Smooth muscle cell (in vitro differentiated cells): Measurements from ENCODE around the gene ZBTB48. TPM values are rescaled to one million over a fixed set of nuclear protein-coding genes. Genes with fewer than 3 reads are reported as not detected.

ENCODE experiments used
- DNase-seq: peaks from one replicate; lab custom pipeline; 2025; ENCODE audit not compliant: unreplicated experiment; lab: John Stamatoyannopoulos, UW
- H2AFZ ChIP-seq: fragments of 200-600 bp; sonication (generic); 2 replicates; pipeline ENCODE4 v1.6.0; 2016; ENCODE audit warnings: antibody characterized with exemption, low read depth, mild to moderate bottlenecking
- H3F3A ChIP-seq: fragments of 200-600 bp; sonication (generic); 2 replicates; pipeline ENCODE4 v1.6.0; 2017; ENCODE audit warnings: antibody characterized with exemption, low read depth
- H3K27ac ChIP-seq: fragments of 200-600 bp; sonication (generic); 2 replicates; pipeline ENCODE4 v1.5.1; 2016; ENCODE audit warnings: low read depth, mild to moderate bottlenecking
- H3K27me3 ChIP-seq: fragments of 200-600 bp; sonication (generic); 2 replicates; pipeline ENCODE4 v1.6.1; 2016; ENCODE audit warnings: low read depth, mild to moderate bottlenecking
- H3K36me3 ChIP-seq: fragments of 200-600 bp; sonication (generic); 2 replicates; pipeline ENCODE4 v1.5.1; 2016; ENCODE audit warnings: low read depth
- H3K4me1 ChIP-seq: fragments of 200-600 bp; sonication (generic); 2 replicates; pipeline ENCODE4 v1.5.1; 2016; ENCODE audit warnings: low read depth
- H3K4me2 ChIP-seq: fragments of 200-600 bp; sonication (generic); 2 replicates; pipeline ENCODE4 v1.6.0; 2016; ENCODE audit warnings: mild to moderate bottlenecking
- H3K4me3 ChIP-seq: fragments of 200-600 bp; sonication (generic); 2 replicates; pipeline ENCODE4 v1.5.1; 2016; ENCODE audit warnings: mild to moderate bottlenecking
- H3K79me2 ChIP-seq: fragments of 200-600 bp; sonication (generic); 2 replicates; pipeline ENCODE4 v1.6.0; 2016; ENCODE audit warnings: low read depth, mild to moderate bottlenecking
- H3K9ac ChIP-seq: fragments of 200-600 bp; sonication (generic); 2 replicates; pipeline ENCODE4 v1.6.0; 2016; ENCODE audit warnings: low read depth
- H3K9me3 ChIP-seq: fragments of 200-600 bp; sonication (generic); replicated peaks from 2 replicates; pipeline ENCODE4 v1.5.1; 2016; ENCODE audit warnings: low read depth
- H4K20me1 ChIP-seq: fragments of 200-600 bp; sonication (generic); 2 replicates; pipeline ENCODE4 v1.6.0; 2016; ENCODE audit warnings: low read depth
- WGBS: methylation state at CpG from one replicate; pipeline ENCODE4 v1.1.7; 2016; ENCODE audit warnings: low lambda C conversion rate; 5-methylcytosine and 5-hydroxymethylcytosine counted together
- polyA plus RNA-seq: library from polyadenylated mRNA; unstranded; fragments of >200 nt; fragmentation: Nextera tagmentation; extraction: Ambion mirVana; gene quantifications from 2 replicates; pipeline ENCODE4 v1.2.1, GENCODE V29; 2016
- total RNA-seq: library from RNA; depleted of rRNA; stranded (reverse); fragments of >200 nt; gene quantifications from 2 replicates; pipeline ENCODE4 v1.2.3, GENCODE V29; 2014
- TF ChIP-seq, protein P1 (sequence below): fragments of 200-600 bp; sonication (generic); IDR thresholded peaks from 2 replicates; pipeline ENCODE4 v1.5.1; 2017; ENCODE audit warnings: borderline replicate concordance, mild to moderate bottlenecking, antibody characterized with exemption; ENCODE audit not compliant: insufficient read depth, poor library complexity, severe bottlenecking

The ZBTB48 gene
- total and polyA plus RNA-seq, 2 experiments from 2014 or later, result 9.7 to 16.3 TPM

DNA sequence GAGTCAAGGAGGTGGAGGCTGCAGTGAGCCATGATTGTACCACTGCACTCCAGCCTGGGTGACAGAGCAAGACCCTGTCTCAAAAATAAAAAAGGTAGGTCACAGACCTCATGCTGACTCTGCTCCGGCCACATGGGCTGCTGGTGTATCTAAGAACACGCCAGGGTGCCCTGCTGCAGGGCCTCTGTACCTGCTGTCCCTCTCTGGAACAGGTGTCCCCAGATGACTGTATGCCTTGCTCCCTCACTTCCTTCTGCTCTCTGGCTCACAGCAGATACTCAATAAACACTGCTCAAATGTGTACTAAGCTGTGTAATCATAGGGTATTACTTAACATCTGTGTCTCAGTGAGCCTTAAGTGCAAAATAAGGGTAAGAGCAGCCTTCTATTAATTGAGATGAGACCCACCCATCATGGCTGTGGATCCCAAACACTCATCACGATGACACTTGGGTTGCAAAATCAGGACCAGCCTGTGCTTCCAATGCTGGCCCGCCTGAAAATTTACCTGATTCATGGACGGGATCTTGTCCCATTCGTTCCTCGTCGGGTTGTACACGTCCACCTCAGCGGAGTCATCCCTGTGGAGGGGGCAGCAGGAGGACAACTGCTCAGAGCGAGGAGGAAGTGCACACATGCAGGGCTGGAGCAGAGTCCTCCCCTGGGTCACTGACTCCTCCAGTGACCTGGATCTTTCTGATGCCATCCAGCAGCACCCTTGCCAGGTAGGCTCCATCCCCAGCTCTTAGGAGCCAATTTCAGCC lies 15.4 kb downstream of the ZBTB48 start:
- DNase-seq, result no peak
- peaks cover 30% of the 10 kb centered on the region for H3K79me2 ChIP-seq
- 95% methylated on average over 11 of the region's 11 CpGs for WGBS
- H3K27ac ChIP-seq, result no peak overlapping the region
- TF ChIP-seq, protein P1, sequence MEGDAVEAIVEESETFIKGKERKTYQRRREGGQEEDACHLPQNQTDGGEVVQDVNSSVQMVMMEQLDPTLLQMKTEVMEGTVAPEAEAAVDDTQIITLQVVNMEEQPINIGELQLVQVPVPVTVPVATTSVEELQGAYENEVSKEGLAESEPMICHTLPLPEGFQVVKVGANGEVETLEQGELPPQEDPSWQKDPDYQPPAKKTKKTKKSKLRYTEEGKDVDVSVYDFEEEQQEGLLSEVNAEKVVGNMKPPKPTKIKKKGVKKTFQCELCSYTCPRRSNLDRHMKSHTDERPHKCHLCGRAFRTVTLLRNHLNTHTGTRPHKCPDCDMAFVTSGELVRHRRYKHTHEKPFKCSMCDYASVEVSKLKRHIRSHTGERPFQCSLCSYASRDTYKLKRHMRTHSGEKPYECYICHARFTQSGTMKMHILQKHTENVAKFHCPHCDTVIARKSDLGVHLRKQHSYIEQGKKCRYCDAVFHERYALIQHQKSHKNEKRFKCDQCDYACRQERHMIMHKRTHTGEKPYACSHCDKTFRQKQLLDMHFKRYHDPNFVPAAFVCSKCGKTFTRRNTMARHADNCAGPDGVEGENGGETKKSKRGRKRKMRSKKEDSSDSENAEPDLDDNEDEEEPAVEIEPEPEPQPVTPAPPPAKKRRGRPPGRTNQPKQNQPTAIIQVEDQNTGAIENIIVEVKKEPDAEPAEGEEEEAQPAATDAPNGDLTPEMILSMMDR, result no peak
- no peak overlapping the region for H2AFZ ChIP-seq
- H3K4me1 ChIP-seq, result peaks cover 2% of the 10 kb centered on the region
- no peaks in the 10 kb centered on the region for H3K9me3 ChIP-seq
- H3K4me3 ChIP-seq, result no peak overlapping the region
- H4K20me1 ChIP-seq, result peaks cover 78% of the 10 kb centered on the region
- no peaks in the 10 kb centered on the region for H3K27me3 ChIP-seq
- no peaks in the 10 kb centered on the region for H3F3A ChIP-seq
- H3K4me2 ChIP-seq, result no peak overlapping the region
- no peaks in the 10 kb centered on the region for H3K36me3 ChIP-seq
- H3K9ac ChIP-seq, result no peak overlapping the region

DNA sequence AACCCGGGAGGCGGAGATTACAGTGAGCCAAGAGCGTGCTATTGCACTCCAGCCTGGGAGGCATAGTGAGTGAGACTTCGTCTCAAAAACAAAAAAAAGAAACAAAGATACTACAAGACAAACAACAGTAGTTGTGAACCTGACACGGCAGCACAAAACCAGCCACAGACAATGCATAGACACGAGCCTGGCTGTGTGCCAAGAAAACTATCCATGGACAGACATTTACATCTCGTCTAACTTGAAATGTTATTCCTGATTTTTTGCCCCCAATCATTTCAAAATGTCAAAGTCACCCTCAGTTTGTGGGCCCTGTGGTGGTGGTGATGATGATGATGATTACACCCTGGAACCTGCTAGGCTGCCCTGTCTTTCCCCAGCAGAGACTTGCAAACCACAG lies 16.6 kb downstream of the ZBTB48 start:
- WGBS, result 92% methylated on average over 7 of the region's 7 CpGs
- no peak for DNase-seq
- H3K4me2 ChIP-seq, result no peak overlapping the region
- peaks cover 80% of the 10 kb centered on the region for H4K20me1 ChIP-seq
- H2AFZ ChIP-seq, result no peak overlapping the region
- H3K4me3 ChIP-seq, result no peak overlapping the region
- TF ChIP-seq, protein P1, result no peak
- H3K9me3 ChIP-seq, result no peaks in the 10 kb centered on the region
- H3K27ac ChIP-seq, result no peak overlapping the region
- H3K9ac ChIP-seq, result no peak overlapping the region
- no peaks in the 10 kb centered on the region for H3K27me3 ChIP-seq
- H3K79me2 ChIP-seq, result peaks cover 37% of the 10 kb centered on the region
- no peaks in the 10 kb centered on the region for H3K36me3 ChIP-seq
- no peaks in the 10 kb centered on the region for H3F3A ChIP-seq
- peaks cover 13% of the 10 kb centered on the region for H3K4me1 ChIP-seq

DNA sequence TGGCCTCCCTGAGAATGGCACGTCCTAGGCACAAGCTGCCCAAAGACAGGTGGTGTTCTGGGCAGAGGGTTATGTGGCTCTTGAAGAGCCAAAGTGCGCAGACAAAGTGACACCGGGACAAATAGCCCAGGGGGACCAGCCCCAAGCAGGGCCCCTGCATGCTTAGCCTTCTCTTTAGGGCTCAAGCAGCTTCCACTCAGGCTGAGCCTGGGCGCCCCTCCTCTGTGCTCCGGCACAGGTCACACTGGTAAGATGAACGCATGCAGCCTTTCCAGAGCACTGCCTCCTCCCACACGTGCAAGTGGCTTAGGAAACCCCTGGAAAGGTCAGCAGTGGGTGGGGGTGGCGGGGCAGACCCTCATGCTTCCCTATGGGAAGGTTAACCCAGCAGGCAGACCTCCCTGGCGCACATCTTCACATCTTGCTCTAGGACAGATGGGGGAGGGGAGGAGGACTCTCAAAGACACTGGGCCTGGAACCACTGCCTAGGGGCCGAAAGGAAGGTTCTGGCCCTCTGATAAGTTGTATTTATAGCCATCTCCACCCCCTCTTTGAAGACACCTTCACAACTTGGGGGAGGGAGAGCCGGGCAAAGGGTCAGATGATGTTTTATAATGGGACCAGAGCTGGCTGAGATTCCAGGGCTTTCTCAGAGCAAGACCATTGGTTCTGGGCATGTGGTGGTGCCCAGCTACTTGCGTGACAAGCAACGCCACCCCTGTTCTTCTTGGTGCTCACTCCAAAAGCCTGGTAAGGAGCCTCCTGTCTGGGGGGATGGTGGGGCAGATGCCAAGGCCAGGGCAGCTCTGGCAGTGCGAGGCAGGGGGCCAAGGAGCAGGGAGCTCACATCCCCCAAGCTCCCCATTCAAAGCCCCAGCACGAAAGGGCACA lies 17.3 kb downstream of the ZBTB48 start:
- no peaks in the 10 kb centered on the region for H3K9me3 ChIP-seq
- H3K4me1 ChIP-seq, result peaks cover 13% of the 10 kb centered on the region
- no peak overlapping the region for H2AFZ ChIP-seq
- 74% methylated on average over 15 of the region's 15 CpGs for WGBS
- H3K9ac ChIP-seq, result no peak overlapping the region
- peaks cover 44% of the 10 kb centered on the region for H3K79me2 ChIP-seq
- H3K27me3 ChIP-seq, result no peaks in the 10 kb centered on the region
- peaks cover 81% of the 10 kb centered on the region for H4K20me1 ChIP-seq
- no peak overlapping the region for H3K27ac ChIP-seq
- no peaks in the 10 kb centered on the region for H3F3A ChIP-seq
- H3K4me3 ChIP-seq, result no peak overlapping the region
- TF ChIP-seq, protein P1, result no peak
- no peak overlapping the region for H3K4me2 ChIP-seq
- DNase-seq, result no peak
- no peaks in the 10 kb centered on the region for H3K36me3 ChIP-seq
